HuH-7 (cell line): ENCODE data around the gene LPAR1.
A peak's percentile ranks its signal among the peaks of the same experiment; 100 is the strongest.
"Not testable (repeated sequence)": the region's sequence is repeated elsewhere in the genome, so short reads cannot be mapped to it uniquely, and the experiment has no call there.

Experiments
- DNase-seq: peaks from one replicate; pipeline ENCODE4 v3.0.0; 2011; ENCODE audit warnings: low spot score

LPAR1 gene

GRCh38 chr9:110871736-110872135 lies 166.5 kb downstream of the LPAR1 start:
- no peak for DNase-seq

GRCh38 chr9:110869931-110870330 lies 168.3 kb downstream of the LPAR1 start:
- no peak for DNase-seq

- DNase-seq = no peak
Observed at GRCh38 chr9:110864011-110864410, 174.3 kb downstream of the LPAR1 start.

- DNase-seq = not testable (repeated sequence)
Observed at GRCh38 chr9:110861370-110862110, 176.7 kb downstream of the LPAR1 start.

- no peak for DNase-seq
Observed at GRCh38 chr9:110856772-110857171, 181.5 kb downstream of the LPAR1 start.

GRCh38 chr9:110850401-110851135 lies 187.7 kb downstream of the LPAR1 start:
- no peak for DNase-seq

- DNase-seq = no peak
Observed at GRCh38 chr9:110847671-110848070, 190.6 kb downstream of the LPAR1 start.

GRCh38 chr9:110846215-110846614 lies 192.1 kb downstream of the LPAR1 start:
- no peak for DNase-seq

GRCh38 chr9:110844121-110844520 lies 194.1 kb downstream of the LPAR1 start:
- DNase-seq = no peak

GRCh38 chr9:110842986-110843385 lies 195.3 kb downstream of the LPAR1 start:
- no peak for DNase-seq

GRCh38 chr9:110842169-110842568 lies 196.1 kb downstream of the LPAR1 start:
- peak; percentile 40 for DNase-seq

- no peak for DNase-seq
Observed at GRCh38 chr9:110837401-110838005, 200.8 kb downstream of the LPAR1 start.

GRCh38 chr9:110835859-110836271 lies 202.4 kb downstream of the LPAR1 start:
- DNase-seq = no peak

- DNase-seq = no peak
Observed at GRCh38 chr9:110835404-110835803, 202.9 kb downstream of the LPAR1 start.

GRCh38 chr9:110832926-110833325 lies 205.3 kb downstream of the LPAR1 start:
- DNase-seq = no peak

- no peak for DNase-seq
Observed at GRCh38 chr9:110830495-110830894, 207.8 kb downstream of the LPAR1 start.

GRCh38 chr9:110828264-110828663 lies 210.0 kb downstream of the LPAR1 start:
- DNase-seq = no peak

GRCh38 chr9:110826400-110826799 lies 211.9 kb downstream of the LPAR1 start:
- DNase-seq = not testable (repeated sequence)

- no peak for DNase-seq
Observed at GRCh38 chr9:110825950-110826349, 212.3 kb downstream of the LPAR1 start.

- not testable (repeated sequence) for DNase-seq
Observed at GRCh38 chr9:110825129-110825528, 213.1 kb downstream of the LPAR1 start.
